H1 (cell line): Measurements from ENCODE around the gene ACTG1. TPM values are rescaled to one million over a fixed set of nuclear protein-coding genes. Genes with fewer than 3 reads are reported as not detected.

Experiments used
- ATF2 ChIP-seq: IDR thresholded peaks from 2 replicates; pipeline ENCODE4 v1.6.1; 2012; ENCODE audit warnings: low read length, inconsistent platforms
- CHD1 ChIP-seq: IDR thresholded peaks from 2 replicates; pipeline ENCODE4 v1.6.1; 2012; ENCODE audit warnings: low read depth, low read length, improper control_type of control experiment
- E2F6 ChIP-seq: IDR thresholded peaks from 2 replicates; pipeline ENCODE4 v1.6.1; 2012; ENCODE audit warnings: inconsistent platforms
- RFX5 ChIP-seq: IDR thresholded peaks from 2 replicates; pipeline ENCODE4 v1.6.1; 2011; ENCODE audit warnings: low read depth, low read length, improper control_type of control experiment, borderline replicate concordance
- RNF2 ChIP-seq: fragments of 200-900, 300-1000 bp; sonication (generic); IDR thresholded peaks from 2 replicates; pipeline ENCODE4 v1.7.1; 2016; ENCODE audit warnings: borderline replicate concordance, low read depth, mild to moderate bottlenecking, antibody characterized with exemption, low read length; ENCODE audit not compliant: poor library complexity, severe bottlenecking; ENCODE audit errors: missing control alignments
- SIN3A ChIP-seq, 2 experiments: IDR thresholded peaks in 1 of 2; conservative IDR thresholded peaks in 1 of 2; 2 replicates each; pipeline ENCODE4 v1.6.1; 2011 to 2012; ENCODE audit warnings: low read length in 2 of 2, improper control_type of control experiment in 1 of 2, low read depth in 1 of 2, mild to moderate bottlenecking in 1 of 2
- SIX5 ChIP-seq: IDR thresholded peaks from 2 replicates; pipeline ENCODE4 v1.6.1; 2011; ENCODE audit warnings: mild to moderate bottlenecking, low read depth, low read length
- SP1 ChIP-seq: IDR thresholded peaks from 2 replicates; pipeline ENCODE4 v1.6.1; 2011; ENCODE audit warnings: low read depth, low read length
- polyA plus RNA-seq, 7 experiments: library from polyadenylated mRNA; depleted of rRNA in 3 of 7; stranded (reverse) in 5 of 7; unstranded in 2 of 7; fragments of >200 nt in 5 of 7; fragments of 200-250 nt in 2 of 7; gene quantifications; 1 replicate in 5 of 7; 2 replicates in 1 of 7; 4 replicates in 1 of 7; pipeline versions ENCODE4 v1.2.1 to v1.2.3, GENCODE V29; 2011 to 2013; ENCODE audit warnings: missing spikeins in 2 of 7, mixed read lengths in 2 of 7
- total RNA-seq: library from RNA; stranded (reverse); fragmentation: NEBNext Ultra II Directional; extraction: Animal tissue kit (Norgen Biotek cat#: 25700); gene quantifications from 2 replicates; pipeline ENCODE4 v1.2.1, GENCODE V29; 2021

ACTG1 gene
- total and polyA plus RNA-seq, 2 of the 8 experiments (the other 6 are each of a cell fraction or from before 2014, with no cell fraction given): 3,535 to 5,010 TPM

DNA sequence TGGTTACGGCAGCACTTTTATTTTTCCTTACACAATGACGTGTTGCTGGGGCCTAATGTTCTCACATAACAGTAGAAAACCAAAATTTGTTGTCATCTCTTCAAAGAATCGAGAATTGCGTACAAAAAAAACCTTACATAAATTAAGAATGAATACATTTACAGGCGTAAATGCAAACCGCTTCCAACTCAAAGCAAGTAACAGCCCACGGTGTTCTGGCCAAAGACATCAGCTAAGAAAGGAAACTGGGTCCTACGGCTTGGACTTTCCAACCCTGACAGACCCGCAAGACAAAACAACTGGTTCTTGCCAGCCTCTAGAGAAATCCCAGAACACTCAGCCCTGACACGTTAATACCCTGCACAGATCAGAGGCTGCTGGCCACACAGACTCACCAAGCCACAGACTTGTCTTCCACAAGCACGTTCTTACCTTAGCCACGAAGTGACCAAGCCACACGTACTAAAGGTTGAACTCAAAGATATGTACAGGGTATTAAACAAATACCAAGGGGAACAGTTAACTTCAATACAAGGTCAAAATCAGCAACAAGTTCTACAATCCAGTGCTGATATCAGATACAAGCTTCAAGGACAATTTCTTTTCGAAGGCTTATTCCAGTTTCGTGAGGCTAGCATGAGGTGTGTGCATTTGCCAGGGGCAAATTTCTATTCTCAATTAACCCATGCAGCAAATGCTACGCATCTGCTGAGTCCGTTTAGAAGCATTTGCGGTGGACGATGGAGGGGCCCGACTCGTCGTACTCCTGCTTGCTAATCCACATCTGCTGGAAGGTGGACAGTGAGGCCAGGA is 2.4 kb downstream of the ACTG1 start (continued):
- no peak for TF ChIP-seq SP1
- peak; percentile 73 for TF ChIP-seq CHD1
- no peak; the same call in 1 of the 2 replicates for TF ChIP-seq SIX5
- TF ChIP-seq RNF2: no peak
- TF ChIP-seq SIN3A (conservative IDR thresholded peaks at IDR 0.05 in 1 of 2, IDR thresholded peaks at IDR 0.05 in 1 of 2; ENCODE audit: low read depth in 1 of 2, low read length in 2 of 2): 0 out of 4 replicates have a peak, but pooled peaks of 1 of the 2 experiments have one; percentile 82
- TF ChIP-seq E2F6: no peak
- no peak for TF ChIP-seq RFX5
- peak; percentile 5; the same call in 1 of the 2 replicates for TF ChIP-seq ATF2
